ENCODE data around the gene OSBPL6.

DNA sequence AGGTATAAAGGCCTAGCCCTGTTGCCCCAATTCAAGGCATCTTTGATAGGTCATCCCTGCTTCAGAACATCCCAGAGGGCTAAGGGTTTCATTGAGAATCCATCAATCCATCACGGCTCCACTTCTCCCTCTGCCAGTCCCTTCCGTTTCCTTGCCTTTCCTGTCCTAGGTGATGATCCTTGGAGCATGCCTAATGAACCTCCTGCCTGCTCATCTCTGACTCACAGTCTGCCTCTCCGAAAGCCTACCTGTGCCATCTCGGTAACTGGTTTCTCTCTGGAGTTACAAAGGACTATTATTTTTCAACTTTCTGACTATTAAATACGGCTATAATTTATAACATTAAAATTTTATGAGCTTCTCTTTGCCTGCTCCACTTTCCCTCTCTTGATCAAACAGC is 36.7 kb upstream of the OSBPL6 start:
- TF ChIP-seq, protein P1, sequence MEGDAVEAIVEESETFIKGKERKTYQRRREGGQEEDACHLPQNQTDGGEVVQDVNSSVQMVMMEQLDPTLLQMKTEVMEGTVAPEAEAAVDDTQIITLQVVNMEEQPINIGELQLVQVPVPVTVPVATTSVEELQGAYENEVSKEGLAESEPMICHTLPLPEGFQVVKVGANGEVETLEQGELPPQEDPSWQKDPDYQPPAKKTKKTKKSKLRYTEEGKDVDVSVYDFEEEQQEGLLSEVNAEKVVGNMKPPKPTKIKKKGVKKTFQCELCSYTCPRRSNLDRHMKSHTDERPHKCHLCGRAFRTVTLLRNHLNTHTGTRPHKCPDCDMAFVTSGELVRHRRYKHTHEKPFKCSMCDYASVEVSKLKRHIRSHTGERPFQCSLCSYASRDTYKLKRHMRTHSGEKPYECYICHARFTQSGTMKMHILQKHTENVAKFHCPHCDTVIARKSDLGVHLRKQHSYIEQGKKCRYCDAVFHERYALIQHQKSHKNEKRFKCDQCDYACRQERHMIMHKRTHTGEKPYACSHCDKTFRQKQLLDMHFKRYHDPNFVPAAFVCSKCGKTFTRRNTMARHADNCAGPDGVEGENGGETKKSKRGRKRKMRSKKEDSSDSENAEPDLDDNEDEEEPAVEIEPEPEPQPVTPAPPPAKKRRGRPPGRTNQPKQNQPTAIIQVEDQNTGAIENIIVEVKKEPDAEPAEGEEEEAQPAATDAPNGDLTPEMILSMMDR (IDR thresholded peaks at IDR 0.05): no peak
- TF ChIP-seq POLR2AphosphoS5 (IDR thresholded peaks at IDR 0.05) (no peak), POLR2A (IDR thresholded peaks at IDR 0.05) (no peak)
